Measurements from ENCODE around the gene PREP. TPM values are rescaled to one million over a fixed set of nuclear protein-coding genes. Genes with fewer than 3 reads are reported as not detected.

The PREP gene
- total RNA-seq, 1 donor from 2014 or later, result 18.0 TPM

DNA sequence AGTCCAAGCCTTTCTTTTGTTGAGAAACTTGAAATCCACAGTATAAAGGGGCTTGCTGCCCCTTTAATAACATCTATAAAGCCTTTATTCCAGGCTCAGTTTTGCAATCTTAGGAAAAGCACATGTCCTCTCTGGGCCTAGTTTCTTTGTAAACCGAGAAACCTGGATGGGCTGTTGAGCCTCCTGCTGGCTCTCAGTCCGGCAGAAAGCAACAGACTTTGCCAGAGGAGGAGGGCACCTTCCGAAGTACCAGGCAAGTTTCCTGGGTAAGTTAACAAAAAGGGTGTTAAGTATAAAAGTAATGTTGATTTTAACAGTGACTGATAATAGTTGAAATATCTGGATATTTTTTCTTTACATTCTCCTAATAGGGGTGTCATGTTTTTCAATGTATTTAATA, 124.1 kb downstream of the PREP start:
- DNase-seq (ENCODE audit: low read depth), result no peak
- Histone ChIP-seq H3K4me3 (ENCODE audit: low read depth, low read length) (no peak overlapping the region), H3K27me3 (ENCODE audit: control insufficient read depth, insufficient read depth, low read length) (no peaks in the 10 kb centered on the region), H3K36me3 (ENCODE audit: control insufficient read depth, insufficient read depth, low read length) (no peaks in the 10 kb centered on the region)
- TF ChIP-seq CTCF (IDR thresholded peaks at IDR 0.05; ENCODE audit: insufficient read depth, low read length, poor library complexity, severe bottlenecking), result no peak

DNA sequence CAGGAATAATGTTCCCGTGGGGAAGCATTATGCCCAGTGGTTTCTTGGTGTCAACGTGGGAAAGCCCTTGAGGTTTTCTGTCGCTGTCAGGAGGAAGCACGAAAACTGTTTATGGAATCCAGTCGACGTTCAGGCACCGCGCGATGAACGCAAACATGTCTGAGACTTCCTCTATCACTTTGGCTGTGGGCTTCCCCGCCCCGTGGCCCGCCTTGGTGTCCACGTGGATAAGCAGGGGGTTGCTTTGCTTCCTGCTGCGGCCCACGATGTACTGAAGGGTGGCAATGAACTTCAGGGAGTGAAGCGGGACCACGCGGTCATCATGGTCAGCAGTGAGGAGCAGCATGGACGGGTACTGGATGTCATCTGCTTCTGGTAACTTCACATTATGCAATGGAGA, 124.8 kb downstream of the PREP start:
- no peak for DNase-seq (ENCODE audit: low read depth)
- TF ChIP-seq CTCF (IDR thresholded peaks at IDR 0.05; ENCODE audit: insufficient read depth, low read length, poor library complexity, severe bottlenecking), result no peak

DNA sequence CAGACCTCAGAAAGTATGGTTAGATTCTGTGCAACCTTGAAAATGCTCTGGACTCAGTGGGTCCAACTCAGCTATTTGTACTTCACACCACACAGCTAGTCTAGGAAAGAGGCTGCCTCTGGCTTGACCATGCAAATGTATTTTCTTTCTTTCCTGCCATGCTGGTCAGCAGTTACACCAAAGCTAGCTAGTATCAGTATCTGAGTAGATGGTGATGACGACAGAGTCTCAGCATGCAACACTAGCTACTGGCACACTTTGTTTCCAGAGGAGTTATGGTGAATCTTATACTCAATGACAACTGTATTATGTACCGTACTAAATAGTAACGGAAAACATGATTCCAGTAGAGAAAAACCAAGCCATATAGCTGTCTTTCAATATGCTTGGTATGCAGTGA, 126.5 kb downstream of the PREP start:
- no peaks in the 10 kb centered on the region for H3K36me3 ChIP-seq (ENCODE audit: control insufficient read depth, insufficient read depth, low read length)
- no peaks in the 10 kb centered on the region for H3K27me3 ChIP-seq (ENCODE audit: control insufficient read depth, insufficient read depth, low read length)
- no peak for TF ChIP-seq CTCF (IDR thresholded peaks at IDR 0.05; ENCODE audit: insufficient read depth, low read length, poor library complexity, severe bottlenecking)
- no peak overlapping the region for H3K4me3 ChIP-seq (ENCODE audit: low read depth, low read length)
- DNase-seq (ENCODE audit: low read depth), result no peak

More for the DNA sequence above, 124.8 kb downstream of the PREP start:
- no peaks in the 10 kb centered on the region for H3K27me3 ChIP-seq (ENCODE audit: control insufficient read depth, insufficient read depth, low read length)
- no peak overlapping the region for H3K4me3 ChIP-seq (ENCODE audit: low read depth, low read length)
- no peaks in the 10 kb centered on the region for H3K36me3 ChIP-seq (ENCODE audit: control insufficient read depth, insufficient read depth, low read length)

DNA sequence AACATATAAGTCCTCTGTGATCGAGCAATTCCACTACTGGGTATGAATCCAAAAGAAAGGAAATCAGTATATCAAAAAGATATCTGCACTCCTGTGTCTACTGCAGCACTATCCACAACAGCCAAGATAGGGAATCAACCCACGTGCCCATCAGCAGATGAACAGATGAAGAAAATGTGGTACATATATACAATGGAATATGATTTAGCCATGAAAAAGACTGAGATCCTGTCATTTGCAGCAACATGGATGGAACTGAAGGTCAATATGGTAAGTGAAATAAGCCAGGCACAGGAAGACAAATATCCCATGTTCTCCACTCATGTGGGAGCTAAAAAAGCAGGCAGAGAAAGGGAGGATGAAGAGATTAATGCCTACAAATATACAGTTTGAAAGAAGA, 127.3 kb downstream of the PREP start:
- DNase-seq (ENCODE audit: low read depth), result no peak
- no peaks in the 10 kb centered on the region for H3K36me3 ChIP-seq (ENCODE audit: control insufficient read depth, insufficient read depth, low read length)
- no peaks in the 10 kb centered on the region for H3K27me3 ChIP-seq (ENCODE audit: control insufficient read depth, insufficient read depth, low read length)
- no peak overlapping the region for H3K4me3 ChIP-seq (ENCODE audit: low read depth, low read length)
- no peak for TF ChIP-seq CTCF (IDR thresholded peaks at IDR 0.05; ENCODE audit: insufficient read depth, low read length, poor library complexity, severe bottlenecking)

DNA sequence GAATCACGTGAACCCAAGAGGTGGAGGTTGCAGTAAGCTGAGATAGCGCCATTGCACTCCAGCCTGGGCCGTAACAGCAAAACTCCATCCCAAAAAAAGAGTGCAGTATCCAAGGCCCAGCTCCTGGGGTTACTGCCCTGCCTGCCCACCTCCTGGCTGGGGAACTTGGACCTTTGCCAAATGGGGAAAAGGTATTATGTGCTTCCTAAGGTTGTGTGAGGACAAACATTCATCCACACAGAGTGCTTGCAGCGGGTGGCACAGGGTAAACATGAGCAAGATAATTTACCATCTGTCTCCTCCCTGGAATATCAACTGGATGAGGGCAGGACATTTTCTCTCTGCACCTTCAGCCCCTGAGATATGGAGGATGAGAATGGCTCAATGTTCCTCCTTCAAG, 128.2 kb downstream of the PREP start:
- no peaks in the 10 kb centered on the region for H3K36me3 ChIP-seq (ENCODE audit: control insufficient read depth, insufficient read depth, low read length)
- no peak overlapping the region for H3K4me3 ChIP-seq (ENCODE audit: low read depth, low read length)
- H3K27me3 ChIP-seq (ENCODE audit: control insufficient read depth, insufficient read depth, low read length), result no peaks in the 10 kb centered on the region
- no peak for DNase-seq (ENCODE audit: low read depth)
- TF ChIP-seq CTCF (IDR thresholded peaks at IDR 0.05; ENCODE audit: insufficient read depth, low read length, poor library complexity, severe bottlenecking), result no peak

DNA sequence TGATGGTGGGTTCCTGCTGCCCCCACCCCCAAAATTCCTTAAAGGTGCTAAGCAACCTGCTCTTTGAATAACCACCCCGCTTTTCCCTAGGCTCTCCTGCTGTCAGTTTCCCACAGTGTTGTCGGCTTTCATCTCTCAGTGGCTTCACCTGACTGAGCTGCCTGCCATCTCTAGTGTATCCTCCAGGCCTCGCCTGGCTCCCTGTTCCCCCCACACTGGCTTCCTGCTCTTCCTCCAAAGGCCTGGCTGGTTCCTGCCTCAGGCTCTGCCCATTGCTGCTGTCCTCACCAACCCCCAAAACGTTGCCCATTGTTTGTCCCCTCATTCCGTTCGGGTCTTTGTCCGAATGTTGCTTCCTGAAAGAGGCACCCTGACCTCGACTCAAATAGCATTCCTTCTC, 129.3 kb downstream of the PREP start:
- no peak overlapping the region for H3K4me3 ChIP-seq (ENCODE audit: low read depth, low read length)
- H3K27me3 ChIP-seq (ENCODE audit: control insufficient read depth, insufficient read depth, low read length), result no peaks in the 10 kb centered on the region
- no peak for DNase-seq (ENCODE audit: low read depth)
- no peaks in the 10 kb centered on the region for H3K36me3 ChIP-seq (ENCODE audit: control insufficient read depth, insufficient read depth, low read length)
- TF ChIP-seq CTCF (IDR thresholded peaks at IDR 0.05; ENCODE audit: insufficient read depth, low read length, poor library complexity, severe bottlenecking), result no peak
